ENCODE data around the gene ODF2. TPM values are rescaled to one million over a fixed set of nuclear protein-coding genes. Genes with fewer than 3 reads are reported as not detected.

Gene ODF2
- total and polyA plus RNA-seq, 10 of the 15 experiments (the other 5 are each of a cell fraction or from before 2014, with no cell fraction given): 8.7 to 65.1 (median 38.5) TPM

- ChIA-PET CTCF (interaction anchor here (2.4 kb wide), 1 partner anchor 11 kb away, joined by 10 read pairs; no protein-coding TSS in a partner anchor), POLR2A (interaction anchor here (1.1 kb wide), 1 partner anchor 78 kb away, joined by 4 read pairs; no protein-coding TSS in a partner anchor), SMC1A (ENCODE audit: uncharacterized antibody, unreplicated experiment) (no interaction called here), RAD21 (ENCODE audit: unreplicated experiment) (no interaction called here)
- TF ChIP-seq PAX5 (IDR thresholded peaks at IDR 0.05; ENCODE audit: borderline replicate concordance, low read depth, low read length): no peak
- no peak for TF ChIP-seq IRF3 (IDR thresholded peaks at IDR 0.05)
- TF ChIP-seq NR2C2 (IDR thresholded peaks at IDR 0.05; ENCODE audit: borderline replicate concordance, control insufficient read depth, insufficient read length, low read depth): no peak
- TF ChIP-seq SPI1 (IDR thresholded peaks at IDR 0.05; ENCODE audit: borderline replicate concordance, insufficient read depth, low read depth, low read length): no peak
- TF ChIP-seq HDAC2 (IDR thresholded peaks at IDR 0.05): no peak
- no peak for TF ChIP-seq NR2C1 (IDR thresholded peaks at IDR 0.05)
- no peak for TF ChIP-seq ZBED1 (IDR thresholded peaks at IDR 0.05; ENCODE audit: borderline replicate concordance)
- TF ChIP-seq ZNF687 (IDR thresholded peaks at IDR 0.05): no peak
- TF ChIP-seq HCFC1 (IDR thresholded peaks at IDR 0.05; ENCODE audit: low read length): no peak
- TF ChIP-seq ZNF24 (IDR thresholded peaks at IDR 0.05): no peak
- no peak for TF ChIP-seq KLF5 (IDR thresholded peaks at IDR 0.05; ENCODE audit: partially characterized antibody)
- TF ChIP-seq NKRF (conservative IDR thresholded peaks at IDR 0.05): no peak
- no peak for TF ChIP-seq RFX5 (IDR thresholded peaks at IDR 0.05; ENCODE audit: low read depth, low read length)
- no peak for TF ChIP-seq NFXL1 (IDR thresholded peaks at IDR 0.05; ENCODE audit: borderline replicate concordance)
- no peak for TF ChIP-seq MTA2 (IDR thresholded peaks at IDR 0.05; ENCODE audit: low read depth)
- TF ChIP-seq TCF12 (IDR thresholded peaks at IDR 0.05; ENCODE audit: low read depth, low read length): no peak
- no peak for TF ChIP-seq MYB (IDR thresholded peaks at IDR 0.05; ENCODE audit: borderline replicate concordance, low read depth, low read length)
- no peak for TF ChIP-seq CBX3 (IDR thresholded peaks at IDR 0.05; ENCODE audit: borderline replicate concordance, low read depth)
- no peak for TF ChIP-seq WRNIP1 (IDR thresholded peaks at IDR 0.05; ENCODE audit: borderline replicate concordance, low read depth, low read length)
- no peak for TF ChIP-seq ATF3 (IDR thresholded peaks at IDR 0.05; ENCODE audit: borderline replicate concordance, extremely low read depth, low read depth, low read length)
- intact Hi-C loops (cut with micrococcal nuclease; ENCODE audit: unreplicated experiment): no loop called here
- no peaks in the 10 kb centered on the region for H3K9me3 ChIP-seq (replicated peaks; ENCODE audit: control insufficient read depth, insufficient read depth, low read length)
- no peak overlapping the region for H3K4me2 ChIP-seq (ENCODE audit: control insufficient read depth, insufficient read depth)
- ATAC-seq (no peak), FAIRE-seq (no peak), DNase-seq (ENCODE audit: low read depth, low spot score) (no peak)
- H4K20me1 ChIP-seq (ENCODE audit: control insufficient read depth, insufficient read depth): no peaks in the 10 kb centered on the region
- in situ Hi-C loops (cut with MboI): no loop called here
- H3K9ac ChIP-seq (ENCODE audit: control insufficient read depth, insufficient read depth, low read length): no peak overlapping the region
- no peaks in the 10 kb centered on the region for H3K4me1 ChIP-seq (ENCODE audit: control insufficient read depth, insufficient read depth, low read length)
- H3K27ac ChIP-seq (ENCODE audit: control insufficient read depth, insufficient read depth): no peak overlapping the region
- WGBS (ENCODE audit: insufficient coverage, insufficient replicate concordance, low lambda C conversion rate, missing lambda C conversion rate): 68% methylated on average over 2 of the region's 2 CpGs
- H2AFZ ChIP-seq (ENCODE audit: control insufficient read depth, low read depth, low read length): no peak overlapping the region
- H3K79me2 ChIP-seq (ENCODE audit: control insufficient read depth, insufficient read depth, low read length): no peaks in the 10 kb centered on the region
- H3K27me3 ChIP-seq (replicated peaks in 1 of 2; ENCODE audit: control insufficient read depth in 2 of 2, insufficient read depth in 2 of 2, low read length in 1 of 2): no peaks in the 10 kb centered on the region; a peak in 1 of 4 replicates
- H3K4me3 ChIP-seq: no peak overlapping the region
- no TSS peak for BruUV-seq (replicated peaks)
- no peaks in the 10 kb centered on the region for H3K36me3 ChIP-seq (ENCODE audit: control insufficient read depth in 2 of 2, insufficient read depth in 2 of 2, low read length in 1 of 2)
Measured at GRCh38 chr9:128448746-128449145, 7.1 kb upstream of the ODF2 start.
